Measurements from ENCODE around the gene ARVCF.
A peak's percentile ranks its signal among the peaks of the same experiment; 100 is the strongest.

DNA sequence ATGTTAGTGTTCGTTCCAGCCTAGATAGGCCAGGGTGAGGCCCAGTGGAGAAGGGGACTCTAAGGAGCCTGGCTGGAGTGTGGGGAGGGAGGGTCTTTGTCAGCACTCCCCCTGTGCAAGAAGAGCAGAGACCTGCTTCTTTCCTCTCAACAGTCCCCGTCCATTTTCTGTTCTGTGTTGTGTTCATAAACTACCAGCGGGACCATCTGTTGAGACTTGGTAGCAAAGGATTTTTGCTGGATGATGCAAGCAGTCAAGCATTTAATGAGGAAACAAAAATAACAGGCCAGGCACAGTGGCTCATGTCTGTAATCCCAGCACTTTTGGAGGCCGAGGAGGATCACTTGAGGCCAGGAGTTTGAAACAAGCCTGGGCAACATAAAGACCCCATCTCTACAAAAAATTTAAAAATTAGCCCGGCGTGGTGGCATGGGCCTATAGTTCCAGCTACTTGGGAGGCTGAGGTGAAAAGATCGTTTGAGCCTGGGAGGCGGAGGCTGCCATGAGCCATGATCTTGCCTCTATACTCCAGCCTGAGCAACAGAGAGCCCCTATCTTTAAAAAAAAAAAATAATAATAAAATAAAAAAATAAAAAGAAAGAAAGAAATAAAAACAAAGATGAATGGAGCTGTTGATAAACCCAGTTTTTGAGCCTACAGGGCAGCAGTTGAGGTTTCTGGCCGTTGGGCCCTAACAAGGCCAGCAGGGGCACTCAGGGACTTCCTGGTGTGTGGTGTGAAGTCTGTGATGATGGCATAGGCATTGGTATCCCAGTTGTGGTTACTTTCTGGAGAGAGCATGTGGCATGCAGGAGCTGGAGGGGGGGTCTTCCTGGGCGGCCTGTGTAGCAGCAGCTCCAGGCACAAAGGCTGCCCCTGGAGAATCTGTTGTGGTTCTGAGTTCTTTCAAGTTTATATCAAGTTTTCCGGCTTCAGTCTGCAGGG is 73.3 kb downstream of the ARVCF start:
- TF ChIP-seq, protein P1, sequence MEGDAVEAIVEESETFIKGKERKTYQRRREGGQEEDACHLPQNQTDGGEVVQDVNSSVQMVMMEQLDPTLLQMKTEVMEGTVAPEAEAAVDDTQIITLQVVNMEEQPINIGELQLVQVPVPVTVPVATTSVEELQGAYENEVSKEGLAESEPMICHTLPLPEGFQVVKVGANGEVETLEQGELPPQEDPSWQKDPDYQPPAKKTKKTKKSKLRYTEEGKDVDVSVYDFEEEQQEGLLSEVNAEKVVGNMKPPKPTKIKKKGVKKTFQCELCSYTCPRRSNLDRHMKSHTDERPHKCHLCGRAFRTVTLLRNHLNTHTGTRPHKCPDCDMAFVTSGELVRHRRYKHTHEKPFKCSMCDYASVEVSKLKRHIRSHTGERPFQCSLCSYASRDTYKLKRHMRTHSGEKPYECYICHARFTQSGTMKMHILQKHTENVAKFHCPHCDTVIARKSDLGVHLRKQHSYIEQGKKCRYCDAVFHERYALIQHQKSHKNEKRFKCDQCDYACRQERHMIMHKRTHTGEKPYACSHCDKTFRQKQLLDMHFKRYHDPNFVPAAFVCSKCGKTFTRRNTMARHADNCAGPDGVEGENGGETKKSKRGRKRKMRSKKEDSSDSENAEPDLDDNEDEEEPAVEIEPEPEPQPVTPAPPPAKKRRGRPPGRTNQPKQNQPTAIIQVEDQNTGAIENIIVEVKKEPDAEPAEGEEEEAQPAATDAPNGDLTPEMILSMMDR (conservative IDR thresholded peaks at IDR 0.05; ENCODE audit: low read depth, low read length): 0 out of 2 replicates have a peak, but pooled peaks have one; percentile 8
- TF ChIP-seq EZH2 (IDR thresholded peaks at IDR 0.05; ENCODE audit: borderline replicate concordance, low read depth, low read length, poor library complexity, severe bottlenecking): no peak
